ENCODE measurements around the gene RAD21L1.

RAD21L1 gene

GRCh38 chr20:1224205-1224890 is 1.5 kb upstream of the RAD21L1 start:
- H3K36me3 ChIP-seq (ENCODE audit: control insufficient read depth in 1 of 2, insufficient read depth in 2 of 2, low read length in 2 of 2), result no peaks in the 10 kb centered on the region
- H3K27ac ChIP-seq (ENCODE audit: low read depth, low read length), result no peak overlapping the region
- no peaks in the 10 kb centered on the region for H3K9me3 ChIP-seq (ENCODE audit: control insufficient read depth in 1 of 2, low read length in 2 of 2)
- no peak overlapping the region for H3K4me3 ChIP-seq (ENCODE audit: low read depth in 1 of 2, low read length in 2 of 2)
- H3K9ac ChIP-seq (ENCODE audit: low read depth in 1 of 2, low read length in 2 of 2), result no peak overlapping the region
- peaks cover 0 to 13% of the 10 kb centered on the region in 2 donors for H3K4me1 ChIP-seq (ENCODE audit: control insufficient read depth in 1 of 2, insufficient read depth in 2 of 2, low read length in 2 of 2)
- peaks cover 0 to 26% of the 10 kb centered on the region in 2 donors for H3K27me3 ChIP-seq (ENCODE audit: control insufficient read depth in 1 of 2, insufficient read depth in 2 of 2, low read length in 2 of 2)

GRCh38 chr20:1225263-1225782 is 521 bp upstream of the RAD21L1 start:
- Histone ChIP-seq H3K9me3 (ENCODE audit: control insufficient read depth in 1 of 2, low read length in 2 of 2) (no peaks in the 10 kb centered on the region), H3K4me3 (ENCODE audit: low read depth in 1 of 2, low read length in 2 of 2) (peak overlapping the region; percentile 55 to 63), H3K4me1 (ENCODE audit: control insufficient read depth in 1 of 2, insufficient read depth in 2 of 2, low read length in 2 of 2) (peaks cover 0 to 13% of the 10 kb centered on the region in 2 donors), H3K9ac (ENCODE audit: low read depth in 1 of 2, low read length in 2 of 2) (no peak overlapping the region), H3K27ac (ENCODE audit: low read depth, low read length) (no peak overlapping the region), H3K27me3 (ENCODE audit: control insufficient read depth in 1 of 2, insufficient read depth in 2 of 2, low read length in 2 of 2) (peaks cover 0 to 33% of the 10 kb centered on the region in 2 donors), H3K36me3 (ENCODE audit: control insufficient read depth in 1 of 2, insufficient read depth in 2 of 2, low read length in 2 of 2) (no peaks in the 10 kb centered on the region)

GRCh38 chr20:1229541-1229940 is 3.7 kb downstream of the RAD21L1 start:
- Histone ChIP-seq H3K4me3 (ENCODE audit: low read depth in 1 of 2, low read length in 2 of 2) (no peak overlapping the region), H3K27ac (ENCODE audit: low read depth, low read length) (no peak overlapping the region), H3K9ac (ENCODE audit: low read depth in 1 of 2, low read length in 2 of 2) (no peak overlapping the region), H3K36me3 (ENCODE audit: control insufficient read depth in 1 of 2, insufficient read depth in 2 of 2, low read length in 2 of 2) (no peaks in the 10 kb centered on the region), H3K27me3 (ENCODE audit: control insufficient read depth in 1 of 2, insufficient read depth in 2 of 2, low read length in 2 of 2) (peaks cover 0 to 42% of the 10 kb centered on the region in 2 donors), H3K4me1 (ENCODE audit: control insufficient read depth in 1 of 2, insufficient read depth in 2 of 2, low read length in 2 of 2) (peaks cover 0 to 13% of the 10 kb centered on the region in 2 donors), H3K9me3 (ENCODE audit: control insufficient read depth in 1 of 2, low read length in 2 of 2) (no peaks in the 10 kb centered on the region)

- H3K27me3 ChIP-seq (ENCODE audit: control insufficient read depth in 1 of 2, insufficient read depth in 2 of 2, low read length in 2 of 2), result peaks cover 0 to 32% of the 10 kb centered on the region in 2 donors
Observed at GRCh38 chr20:1232286-1233111, 6.7 kb downstream of the RAD21L1 start.

GRCh38 chr20:1240549-1240948 is 14.7 kb downstream of the RAD21L1 start:
- H3K9me3 ChIP-seq (ENCODE audit: control insufficient read depth in 1 of 2, low read length in 2 of 2), result no peaks in the 10 kb centered on the region
- no peaks in the 10 kb centered on the region for H3K27me3 ChIP-seq (ENCODE audit: control insufficient read depth in 1 of 2, insufficient read depth in 2 of 2, low read length in 2 of 2)
- no peaks in the 10 kb centered on the region for H3K4me1 ChIP-seq (ENCODE audit: control insufficient read depth in 1 of 2, insufficient read depth in 2 of 2, low read length in 2 of 2)
- H3K27ac ChIP-seq (ENCODE audit: low read depth, low read length), result no peak overlapping the region
- no peaks in the 10 kb centered on the region for H3K36me3 ChIP-seq (ENCODE audit: control insufficient read depth in 1 of 2, insufficient read depth in 2 of 2, low read length in 2 of 2)
- no peak overlapping the region for H3K9ac ChIP-seq (ENCODE audit: low read depth in 1 of 2, low read length in 2 of 2)
- H3K4me3 ChIP-seq (ENCODE audit: low read depth in 1 of 2, low read length in 2 of 2), result no peak overlapping the region

More at GRCh38 chr20:1232286-1233111, 6.7 kb downstream of the RAD21L1 start:
- Histone ChIP-seq H3K4me1 (ENCODE audit: control insufficient read depth in 1 of 2, insufficient read depth in 2 of 2, low read length in 2 of 2) (no peaks in the 10 kb centered on the region), H3K4me3 (ENCODE audit: low read depth in 1 of 2, low read length in 2 of 2) (no peak overlapping the region), H3K9me3 (ENCODE audit: control insufficient read depth in 1 of 2, low read length in 2 of 2) (no peaks in the 10 kb centered on the region), H3K36me3 (ENCODE audit: control insufficient read depth in 1 of 2, insufficient read depth in 2 of 2, low read length in 2 of 2) (no peaks in the 10 kb centered on the region), H3K9ac (ENCODE audit: low read depth in 1 of 2, low read length in 2 of 2) (no peak overlapping the region), H3K27ac (ENCODE audit: low read depth, low read length) (no peak overlapping the region)

- no peaks in the 10 kb centered on the region for H3K9me3 ChIP-seq (ENCODE audit: control insufficient read depth in 1 of 2, low read length in 2 of 2)
- H3K4me1 ChIP-seq (ENCODE audit: control insufficient read depth in 1 of 2, insufficient read depth in 2 of 2, low read length in 2 of 2), result no peaks in the 10 kb centered on the region
- no peak overlapping the region for H3K4me3 ChIP-seq (ENCODE audit: low read depth in 1 of 2, low read length in 2 of 2)
- no peak overlapping the region for H3K9ac ChIP-seq (ENCODE audit: low read depth in 1 of 2, low read length in 2 of 2)
- H3K27me3 ChIP-seq (ENCODE audit: control insufficient read depth in 1 of 2, insufficient read depth in 2 of 2, low read length in 2 of 2), result no peaks in the 10 kb centered on the region
- no peaks in the 10 kb centered on the region for H3K36me3 ChIP-seq (ENCODE audit: control insufficient read depth in 1 of 2, insufficient read depth in 2 of 2, low read length in 2 of 2)
- no peak overlapping the region for H3K27ac ChIP-seq (ENCODE audit: low read depth, low read length)
Observed at GRCh38 chr20:1241456-1241855, 15.6 kb downstream of the RAD21L1 start.

GRCh38 chr20:1242099-1242498 is 16.3 kb downstream of the RAD21L1 start:
- Histone ChIP-seq H3K27ac (ENCODE audit: low read depth, low read length) (no peak overlapping the region), H3K4me1 (ENCODE audit: control insufficient read depth in 1 of 2, insufficient read depth in 2 of 2, low read length in 2 of 2) (no peaks in the 10 kb centered on the region), H3K4me3 (ENCODE audit: low read depth in 1 of 2, low read length in 2 of 2) (no peak overlapping the region), H3K27me3 (ENCODE audit: control insufficient read depth in 1 of 2, insufficient read depth in 2 of 2, low read length in 2 of 2) (no peaks in the 10 kb centered on the region), H3K9me3 (ENCODE audit: control insufficient read depth in 1 of 2, low read length in 2 of 2) (no peaks in the 10 kb centered on the region), H3K9ac (ENCODE audit: low read depth in 1 of 2, low read length in 2 of 2) (no peak overlapping the region), H3K36me3 (ENCODE audit: control insufficient read depth in 1 of 2, insufficient read depth in 2 of 2, low read length in 2 of 2) (no peaks in the 10 kb centered on the region)

- no peak overlapping the region for H3K4me3 ChIP-seq (ENCODE audit: low read depth in 1 of 2, low read length in 2 of 2)
- no peak overlapping the region for H3K27ac ChIP-seq (ENCODE audit: low read depth, low read length)
- H3K4me1 ChIP-seq (ENCODE audit: control insufficient read depth in 1 of 2, insufficient read depth in 2 of 2, low read length in 2 of 2), result no peaks in the 10 kb centered on the region
- H3K27me3 ChIP-seq (ENCODE audit: control insufficient read depth in 1 of 2, insufficient read depth in 2 of 2, low read length in 2 of 2), result no peaks in the 10 kb centered on the region
- H3K9ac ChIP-seq (ENCODE audit: low read depth in 1 of 2, low read length in 2 of 2), result no peak overlapping the region
- H3K9me3 ChIP-seq (ENCODE audit: control insufficient read depth in 1 of 2, low read length in 2 of 2), result no peaks in the 10 kb centered on the region
- H3K36me3 ChIP-seq (ENCODE audit: control insufficient read depth in 1 of 2, insufficient read depth in 2 of 2, low read length in 2 of 2), result no peaks in the 10 kb centered on the region
Observed at GRCh38 chr20:1242530-1242929, 16.7 kb downstream of the RAD21L1 start.

- Histone ChIP-seq H3K4me1 (ENCODE audit: control insufficient read depth in 1 of 2, insufficient read depth in 2 of 2, low read length in 2 of 2) (no peaks in the 10 kb centered on the region), H3K4me3 (ENCODE audit: low read depth in 1 of 2, low read length in 2 of 2) (no peak overlapping the region), H3K27ac (ENCODE audit: low read depth, low read length) (no peak overlapping the region), H3K27me3 (ENCODE audit: control insufficient read depth in 1 of 2, insufficient read depth in 2 of 2, low read length in 2 of 2) (no peaks in the 10 kb centered on the region), H3K9me3 (ENCODE audit: control insufficient read depth in 1 of 2, low read length in 2 of 2) (no peaks in the 10 kb centered on the region), H3K9ac (ENCODE audit: low read depth in 1 of 2, low read length in 2 of 2) (no peak overlapping the region), H3K36me3 (ENCODE audit: control insufficient read depth in 1 of 2, insufficient read depth in 2 of 2, low read length in 2 of 2) (no peaks in the 10 kb centered on the region)
Observed at GRCh38 chr20:1245578-1245977, 19.7 kb downstream of the RAD21L1 start.

- Histone ChIP-seq H3K4me1 (ENCODE audit: control insufficient read depth in 1 of 2, insufficient read depth in 2 of 2, low read length in 2 of 2) (no peaks in the 10 kb centered on the region), H3K9ac (ENCODE audit: low read depth in 1 of 2, low read length in 2 of 2) (no peak overlapping the region), H3K36me3 (ENCODE audit: control insufficient read depth in 1 of 2, insufficient read depth in 2 of 2, low read length in 2 of 2) (no peaks in the 10 kb centered on the region), H3K9me3 (ENCODE audit: control insufficient read depth in 1 of 2, low read length in 2 of 2) (no peaks in the 10 kb centered on the region), H3K4me3 (ENCODE audit: low read depth in 1 of 2, low read length in 2 of 2) (no peak overlapping the region), H3K27ac (ENCODE audit: low read depth, low read length) (no peak overlapping the region), H3K27me3 (ENCODE audit: control insufficient read depth in 1 of 2, insufficient read depth in 2 of 2, low read length in 2 of 2) (no peaks in the 10 kb centered on the region)
Observed at GRCh38 chr20:1247689-1248088, 21.8 kb downstream of the RAD21L1 start.
